Measurements from ENCODE around the gene CUTA. TPM values are rescaled to one million over a fixed set of nuclear protein-coding genes. Genes with fewer than 3 reads are reported as not detected.

Gene CUTA
- total RNA-seq, 1 experiment from 2014 or later, result 186 TPM

- H3K4me2 ChIP-seq (ENCODE audit: low read length), result no peak overlapping the region
- ChIA-PET POLR2A (interaction anchor here (0.7 kb wide), 1 partner anchor 41 kb away, joined by 3 read pairs; no protein-coding TSS in a partner anchor), CTCF (no interaction called here), RAD21 (ENCODE audit: low non-redundant PET in 1 of 2, low total read pairs in 2 of 2, uncharacterized antibody in 2 of 2, unreplicated experiment in 2 of 2) (no interaction called here)
- DNase-seq (ENCODE audit: low read depth, low spot score), result no peak
- H3K79me2 ChIP-seq (ENCODE audit: insufficient read depth, low read length), result peaks cover 8% of the 10 kb centered on the region
- no TSS peak for BruUV-seq (replicated peaks)
- ATAC-seq, result no peak
- H3K4me1 ChIP-seq (ENCODE audit: control insufficient read depth in 1 of 2, insufficient read depth in 2 of 2, low read length in 2 of 2), result peaks cover 5 to 12% of the 10 kb centered on the region in 2 experiments; a peak in 3 of 4 replicates
- TF ChIP-seq ATF3 (IDR thresholded peaks at IDR 0.05), result no peak
- TF ChIP-seq JUND (IDR thresholded peaks at IDR 0.05), result no peak
- no peak for TF ChIP-seq YY1 (IDR thresholded peaks at IDR 0.05; ENCODE audit: extremely low read depth, insufficient replicate concordance, low read depth, low read length)
- intact Hi-C loops (cut with micrococcal nuclease), result no loop called here
- H3K27me3 ChIP-seq (ENCODE audit: insufficient read depth, low read length), result no peaks in the 10 kb centered on the region
- no peaks in the 10 kb centered on the region for H3K9me3 ChIP-seq (ENCODE audit: control insufficient read depth in 1 of 2, insufficient read depth in 1 of 2, low read depth in 1 of 2, low read length in 2 of 2)
- no peaks in the 10 kb centered on the region for H4K20me1 ChIP-seq (ENCODE audit: insufficient read depth)
- no peak overlapping the region for H3K27ac ChIP-seq (ENCODE audit: low read depth, low read length)
- H3K4me3 ChIP-seq (replicated peaks in 1 of 2; ENCODE audit: low read depth in 1 of 2, low read length in 2 of 2), result no peak overlapping the region
- no peaks in the 10 kb centered on the region for H3K9me2 ChIP-seq (ENCODE audit: insufficient read depth)
- peaks cover 41 to 59% of the 10 kb centered on the region in 2 experiments for H3K36me3 ChIP-seq (ENCODE audit: control insufficient read depth in 1 of 2, insufficient read depth in 2 of 2, low read length in 2 of 2)
- no peak overlapping the region for H2AFZ ChIP-seq (ENCODE audit: low read depth, low read length, poor library complexity, severe bottlenecking)
- no peak overlapping the region for H3K9ac ChIP-seq (ENCODE audit: low read length)
Observed at GRCh38 chr6:33406126-33406525, 11.8 kb downstream of the CUTA start.

- Histone ChIP-seq H3K4me1 (ENCODE audit: control insufficient read depth in 1 of 2, insufficient read depth in 2 of 2, low read length in 2 of 2) (peaks cover 5 to 11% of the 10 kb centered on the region in 2 experiments; a peak in 3 of 4 replicates), H3K4me3 (replicated peaks in 1 of 2; ENCODE audit: low read depth in 1 of 2, low read length in 2 of 2) (no peak overlapping the region), H3K27me3 (ENCODE audit: insufficient read depth, low read length) (no peaks in the 10 kb centered on the region), H3K36me3 (ENCODE audit: control insufficient read depth in 1 of 2, insufficient read depth in 2 of 2, low read length in 2 of 2) (peaks cover 44 to 59% of the 10 kb centered on the region in 2 experiments), H2AFZ (ENCODE audit: low read depth, low read length, poor library complexity, severe bottlenecking) (no peak overlapping the region), H3K9ac (ENCODE audit: low read length) (no peak overlapping the region), H3K27ac (ENCODE audit: low read depth, low read length) (no peak overlapping the region; the same call in 1 of the 2 replicates), H4K20me1 (ENCODE audit: insufficient read depth) (no peaks in the 10 kb centered on the region), H3K4me2 (ENCODE audit: low read length) (no peak overlapping the region), H3K9me2 (ENCODE audit: insufficient read depth) (no peaks in the 10 kb centered on the region), H3K79me2 (ENCODE audit: insufficient read depth, low read length) (peaks cover 9% of the 10 kb centered on the region), H3K9me3 (ENCODE audit: control insufficient read depth in 1 of 2, insufficient read depth in 1 of 2, low read depth in 1 of 2, low read length in 2 of 2) (no peaks in the 10 kb centered on the region)
- ATAC-seq (no peak), DNase-seq (ENCODE audit: low read depth, low spot score) (no peak)
- POLR2A ChIA-PET, result interaction anchor here (0.7 kb wide), 1 partner anchor 40 kb away, joined by 3 read pairs; no protein-coding TSS in a partner anchor
- RAD21 ChIA-PET (ENCODE audit: low non-redundant PET in 1 of 2, low total read pairs in 2 of 2, uncharacterized antibody in 2 of 2, unreplicated experiment in 2 of 2), result no interaction called here
- CTCF ChIA-PET, result no interaction called here
- no TSS peak for BruUV-seq (replicated peaks)
- TF ChIP-seq REST (IDR thresholded peaks at IDR 0.05; ENCODE audit: low read depth) (no peak), EZH2 (IDR thresholded peaks at IDR 0.05) (no peak), SP1 (IDR thresholded peaks at IDR 0.05; ENCODE audit: low read depth) (no peak), SRF (IDR thresholded peaks at IDR 0.05; ENCODE audit: low read depth) (no peak), POLR2A (IDR thresholded peaks at IDR 0.05; ENCODE audit: borderline replicate concordance, extremely low read depth, insufficient read depth, insufficient read length) (no peak), EZH2phosphoT487 (IDR thresholded peaks at IDR 0.05; ENCODE audit: borderline replicate concordance) (no peak), TCF7L2 (IDR thresholded peaks at IDR 0.05; ENCODE audit: borderline replicate concordance, extremely low read depth, insufficient read depth, insufficient read length) (no peak), FOSL1 (IDR thresholded peaks at IDR 0.05; ENCODE audit: low read depth) (no peak), CEBPB (IDR thresholded peaks at IDR 0.05; ENCODE audit: low read depth) (no peak), ELF1 (IDR thresholded peaks at IDR 0.05; ENCODE audit: borderline replicate concordance, low read depth) (no peak), ZFX (IDR thresholded peaks at IDR 0.05) (no peak)
- TF ChIP-seq, protein P1, sequence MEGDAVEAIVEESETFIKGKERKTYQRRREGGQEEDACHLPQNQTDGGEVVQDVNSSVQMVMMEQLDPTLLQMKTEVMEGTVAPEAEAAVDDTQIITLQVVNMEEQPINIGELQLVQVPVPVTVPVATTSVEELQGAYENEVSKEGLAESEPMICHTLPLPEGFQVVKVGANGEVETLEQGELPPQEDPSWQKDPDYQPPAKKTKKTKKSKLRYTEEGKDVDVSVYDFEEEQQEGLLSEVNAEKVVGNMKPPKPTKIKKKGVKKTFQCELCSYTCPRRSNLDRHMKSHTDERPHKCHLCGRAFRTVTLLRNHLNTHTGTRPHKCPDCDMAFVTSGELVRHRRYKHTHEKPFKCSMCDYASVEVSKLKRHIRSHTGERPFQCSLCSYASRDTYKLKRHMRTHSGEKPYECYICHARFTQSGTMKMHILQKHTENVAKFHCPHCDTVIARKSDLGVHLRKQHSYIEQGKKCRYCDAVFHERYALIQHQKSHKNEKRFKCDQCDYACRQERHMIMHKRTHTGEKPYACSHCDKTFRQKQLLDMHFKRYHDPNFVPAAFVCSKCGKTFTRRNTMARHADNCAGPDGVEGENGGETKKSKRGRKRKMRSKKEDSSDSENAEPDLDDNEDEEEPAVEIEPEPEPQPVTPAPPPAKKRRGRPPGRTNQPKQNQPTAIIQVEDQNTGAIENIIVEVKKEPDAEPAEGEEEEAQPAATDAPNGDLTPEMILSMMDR (IDR thresholded peaks at IDR 0.05 in 2 of 3, conservative IDR thresholded peaks at IDR 0.05 in 1 of 3; ENCODE audit: borderline replicate concordance in 1 of 3, insufficient read depth in 1 of 3, low read depth in 2 of 3, low read length in 2 of 3), result no peak
- intact Hi-C loops (cut with micrococcal nuclease), result no loop called here
Observed at GRCh38 chr6:33405386-33405940, 12.4 kb downstream of the CUTA start.
